Measurements from ENCODE around the gene C14orf119.

C14orf119 gene

DNA sequence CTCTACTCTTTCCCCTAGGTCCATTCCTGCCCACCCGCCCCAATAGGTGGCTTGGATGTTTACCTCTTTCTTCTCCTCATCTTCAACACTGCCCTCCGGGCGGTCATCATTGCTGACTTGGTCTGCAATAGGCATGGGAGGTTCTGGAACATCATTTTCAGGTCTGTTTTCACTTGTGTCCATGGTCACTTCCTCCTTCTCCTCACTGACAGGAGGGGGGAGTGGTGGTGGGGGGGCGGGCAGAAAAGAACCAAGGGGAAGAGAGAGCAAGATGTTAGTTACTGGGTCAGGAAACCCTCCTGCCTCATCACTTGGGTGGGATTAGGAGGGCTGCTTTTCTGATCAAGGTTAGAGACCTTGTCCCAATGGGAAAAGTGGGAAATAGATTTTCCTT lies 25.9 kb upstream of the C14orf119 start:
- TF ChIP-seq, protein P1, sequence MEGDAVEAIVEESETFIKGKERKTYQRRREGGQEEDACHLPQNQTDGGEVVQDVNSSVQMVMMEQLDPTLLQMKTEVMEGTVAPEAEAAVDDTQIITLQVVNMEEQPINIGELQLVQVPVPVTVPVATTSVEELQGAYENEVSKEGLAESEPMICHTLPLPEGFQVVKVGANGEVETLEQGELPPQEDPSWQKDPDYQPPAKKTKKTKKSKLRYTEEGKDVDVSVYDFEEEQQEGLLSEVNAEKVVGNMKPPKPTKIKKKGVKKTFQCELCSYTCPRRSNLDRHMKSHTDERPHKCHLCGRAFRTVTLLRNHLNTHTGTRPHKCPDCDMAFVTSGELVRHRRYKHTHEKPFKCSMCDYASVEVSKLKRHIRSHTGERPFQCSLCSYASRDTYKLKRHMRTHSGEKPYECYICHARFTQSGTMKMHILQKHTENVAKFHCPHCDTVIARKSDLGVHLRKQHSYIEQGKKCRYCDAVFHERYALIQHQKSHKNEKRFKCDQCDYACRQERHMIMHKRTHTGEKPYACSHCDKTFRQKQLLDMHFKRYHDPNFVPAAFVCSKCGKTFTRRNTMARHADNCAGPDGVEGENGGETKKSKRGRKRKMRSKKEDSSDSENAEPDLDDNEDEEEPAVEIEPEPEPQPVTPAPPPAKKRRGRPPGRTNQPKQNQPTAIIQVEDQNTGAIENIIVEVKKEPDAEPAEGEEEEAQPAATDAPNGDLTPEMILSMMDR (IDR thresholded peaks at IDR 0.05; ENCODE audit: control insufficient read depth, insufficient read depth, low read depth, low read length, missing control alignments) = no peak
- DNase-seq (ENCODE audit: low read depth) = no peak
- H3K4me3 ChIP-seq (ENCODE audit: control insufficient read depth, low read depth, low read length) = no peak overlapping the region

DNA sequence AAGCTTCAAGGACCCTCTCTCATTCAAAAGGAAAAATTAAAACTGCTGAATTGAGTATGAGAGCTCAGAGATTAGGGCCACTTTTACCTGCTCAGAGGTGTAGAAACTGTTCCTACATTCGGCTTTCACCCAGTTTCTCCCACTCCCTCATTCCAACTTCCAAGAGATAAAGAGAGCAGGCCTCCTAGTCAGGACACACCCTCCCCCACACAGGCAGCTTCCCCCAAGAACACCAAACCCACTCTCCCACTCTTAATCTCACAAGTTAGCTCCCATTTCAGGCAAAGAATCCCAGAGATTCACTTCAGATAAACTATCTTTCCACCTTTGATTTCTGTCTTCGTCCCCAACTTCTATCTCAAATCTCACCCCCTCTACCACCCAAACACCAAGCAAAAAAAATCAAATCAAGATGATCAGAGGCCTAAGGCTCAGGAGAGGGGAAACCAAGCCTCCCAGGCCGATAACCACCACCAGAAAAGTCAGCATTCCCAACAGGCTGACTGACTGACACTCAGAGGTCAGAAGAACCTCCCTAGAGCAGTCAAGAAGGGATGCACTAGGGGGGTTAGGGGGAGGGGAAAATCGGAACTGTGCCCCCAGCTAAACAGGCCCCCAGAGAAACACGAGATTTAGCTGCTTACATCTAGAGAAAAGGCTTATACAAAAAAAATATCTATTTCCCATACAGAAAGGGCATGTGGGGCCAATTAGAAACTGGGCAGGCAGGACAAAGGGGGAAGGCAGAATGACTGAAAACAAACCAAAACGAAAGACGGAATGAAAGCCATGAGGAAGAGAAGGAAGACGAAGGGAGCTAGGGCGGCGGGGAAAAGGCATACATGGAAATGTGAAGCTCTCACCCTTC lies 24.8 kb upstream of the C14orf119 start:
- peak overlapping the region; percentile 95 for H3K4me3 ChIP-seq (ENCODE audit: control insufficient read depth, low read depth, low read length)
- DNase-seq (ENCODE audit: low read depth) = no peak
- TF ChIP-seq, protein P1 (IDR thresholded peaks at IDR 0.05; ENCODE audit: control insufficient read depth, insufficient read depth, low read depth, low read length, missing control alignments) = no peak

DNA sequence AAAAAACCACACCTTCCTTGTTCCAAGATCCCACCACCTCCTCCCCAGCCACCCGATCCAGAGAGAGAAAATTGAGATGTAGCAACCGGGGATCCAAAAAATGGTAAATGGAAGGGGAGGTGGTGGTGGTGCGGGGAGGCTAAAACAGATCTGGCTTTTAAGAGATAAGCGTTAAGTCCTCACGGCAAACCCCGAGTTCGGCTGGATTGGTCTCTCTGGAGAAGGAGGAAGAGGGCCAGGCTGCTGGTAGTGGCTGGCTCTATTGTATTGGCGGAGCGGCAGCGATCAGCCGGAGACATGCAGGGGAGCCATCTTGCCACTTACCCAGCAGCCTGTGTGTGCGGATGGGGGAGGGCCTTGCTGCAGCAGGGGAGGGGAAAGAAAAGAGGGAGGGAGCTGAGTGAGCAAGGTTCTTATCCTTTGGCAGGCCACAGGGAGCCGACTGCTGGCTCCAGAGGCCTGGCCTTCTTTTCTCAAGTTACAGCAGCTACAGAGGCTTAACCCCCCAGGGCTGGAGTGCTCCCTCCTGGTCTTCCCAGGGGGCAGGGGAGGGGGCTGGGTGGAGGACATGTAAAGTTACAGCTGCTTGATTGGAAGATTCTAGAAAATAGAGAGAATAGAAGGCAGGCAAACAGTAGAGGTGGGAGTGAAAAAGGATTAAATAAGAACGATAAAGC lies 23.9 kb upstream of the C14orf119 start:
- H3K4me3 ChIP-seq (ENCODE audit: control insufficient read depth, low read depth, low read length) = peak overlapping the region; percentile 95
- TF ChIP-seq, protein P1 (IDR thresholded peaks at IDR 0.05; ENCODE audit: control insufficient read depth, insufficient read depth, low read depth, low read length, missing control alignments) = no peak
- DNase-seq (ENCODE audit: low read depth) = peak; percentile 73

DNA sequence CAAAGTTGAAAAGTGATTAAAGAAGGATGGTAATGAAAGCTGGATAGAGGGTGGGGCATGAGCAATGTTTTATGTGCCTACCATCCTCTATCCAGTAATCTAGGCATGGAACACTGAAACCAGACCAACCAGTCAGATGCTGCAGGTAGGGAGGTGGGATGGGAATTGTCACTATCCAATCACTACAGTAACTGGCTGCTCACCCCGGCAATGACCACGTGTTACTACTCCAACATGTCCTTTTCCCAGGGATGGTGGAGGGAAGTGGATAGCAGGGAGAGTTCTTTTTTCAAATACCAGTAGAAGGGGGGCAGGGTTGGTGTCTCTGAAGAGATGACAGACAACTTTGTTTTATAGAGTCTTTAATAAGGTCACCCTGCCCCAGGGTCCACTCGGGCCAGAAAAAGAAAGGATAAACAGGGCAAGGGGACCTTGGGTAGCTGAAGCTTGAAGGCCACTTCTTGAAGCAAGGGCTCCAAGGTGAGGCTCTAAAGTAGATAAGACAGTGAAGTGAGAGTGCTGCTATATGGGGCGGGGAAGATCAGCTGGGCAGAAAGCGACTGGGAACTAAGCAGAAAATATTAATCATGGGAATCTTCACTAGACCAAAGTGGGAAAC lies 23.3 kb upstream of the C14orf119 start:
- TF ChIP-seq, protein P1 (IDR thresholded peaks at IDR 0.05; ENCODE audit: control insufficient read depth, insufficient read depth, low read depth, low read length, missing control alignments) = no peak
- H3K4me3 ChIP-seq (ENCODE audit: control insufficient read depth, low read depth, low read length) = peak overlapping the region; percentile 95
- no peak for DNase-seq (ENCODE audit: low read depth)

DNA sequence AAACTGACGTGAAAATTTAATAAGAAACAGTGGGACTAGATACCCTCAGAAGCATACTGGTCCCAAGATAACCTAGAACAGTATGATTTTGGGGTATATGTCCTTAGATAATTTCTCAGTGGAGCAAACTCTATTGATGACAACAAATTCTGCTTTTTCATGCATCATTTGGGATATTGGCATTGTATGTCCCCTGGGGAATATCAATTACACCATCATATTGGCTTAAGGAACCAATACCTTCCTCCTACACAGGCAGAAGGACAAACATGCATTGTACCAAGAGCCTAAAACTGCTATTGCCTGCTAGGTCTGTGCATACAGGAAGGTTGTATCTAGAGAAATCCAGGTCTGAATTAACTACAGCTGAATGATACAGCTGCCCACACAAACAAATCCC lies 20.4 kb upstream of the C14orf119 start:
- TF ChIP-seq, protein P1 (IDR thresholded peaks at IDR 0.05; ENCODE audit: control insufficient read depth, insufficient read depth, low read depth, low read length, missing control alignments) = no peak

DNA sequence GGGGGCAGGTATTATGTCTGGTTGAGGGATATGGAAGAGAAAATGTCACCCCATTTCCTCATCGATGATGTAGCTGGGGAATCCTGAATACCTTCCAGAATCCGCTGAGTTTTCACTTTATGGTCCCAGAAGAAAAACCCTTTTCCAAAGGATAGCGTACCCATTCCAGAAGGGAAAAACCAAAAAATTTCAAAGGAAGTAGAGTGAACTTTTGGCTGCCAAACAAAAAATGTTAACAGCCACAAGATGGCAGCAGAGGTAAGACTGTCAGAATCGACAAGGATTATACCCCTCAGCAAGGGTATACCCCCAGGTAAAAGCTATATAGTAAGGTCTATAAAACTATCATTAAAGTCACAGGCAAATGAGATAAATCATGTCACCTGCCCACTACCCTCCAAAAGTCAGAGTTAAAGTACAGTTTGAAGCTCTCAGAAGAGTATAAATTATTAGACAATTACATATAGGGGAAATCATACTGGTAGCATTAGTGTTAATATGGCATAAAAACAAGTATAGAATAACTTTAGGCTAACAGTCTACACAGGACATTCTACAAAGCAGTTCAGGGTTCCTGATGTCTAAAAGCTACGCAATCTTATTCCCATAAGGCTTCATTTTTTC lies 18.4 kb upstream of the C14orf119 start:
- DNase-seq (ENCODE audit: low read depth) = no peak
- no peak overlapping the region for H3K4me3 ChIP-seq (ENCODE audit: control insufficient read depth, low read depth, low read length)
- TF ChIP-seq, protein P1 (IDR thresholded peaks at IDR 0.05; ENCODE audit: control insufficient read depth, insufficient read depth, low read depth, low read length, missing control alignments) = peak; percentile 44

More for the DNA sequence above, 20.4 kb upstream of the C14orf119 start:
- H3K4me3 ChIP-seq (ENCODE audit: control insufficient read depth, low read depth, low read length) = no peak overlapping the region
- no peak for DNase-seq (ENCODE audit: low read depth)
